D721Med (cell line): ENCODE measurements around the gene UBR7.
"Not testable (repeated sequence)": the region's sequence is repeated elsewhere in the genome, so short reads cannot be mapped to it uniquely, and the experiment has no call there.

ENCODE experiments used
- DNase-seq: peaks from one replicate; pipeline ENCODE4 v3.0.0; 2011; ENCODE audit warnings: low spot score; ENCODE audit not compliant: insufficient read length
- FAIRE-seq: peaks from 2 replicates; lab custom pipeline; 2011; peaks lifted over from hg19 to GRCh38; lab: Jason Lieb, UNC
- TF ChIP-seq, protein P1 (sequence below): IDR thresholded peaks from 2 replicates; pipeline ENCODE4 v1.5.1; 2012; ENCODE audit warnings: mild to moderate bottlenecking, control low read depth; ENCODE audit not compliant: insufficient read depth; ENCODE audit errors: missing control alignments

Gene UBR7

GRCh38 chr14:93230539-93230938 lies 23.5 kb downstream of the UBR7 start:
- FAIRE-seq = no peak
- TF ChIP-seq, protein P1, sequence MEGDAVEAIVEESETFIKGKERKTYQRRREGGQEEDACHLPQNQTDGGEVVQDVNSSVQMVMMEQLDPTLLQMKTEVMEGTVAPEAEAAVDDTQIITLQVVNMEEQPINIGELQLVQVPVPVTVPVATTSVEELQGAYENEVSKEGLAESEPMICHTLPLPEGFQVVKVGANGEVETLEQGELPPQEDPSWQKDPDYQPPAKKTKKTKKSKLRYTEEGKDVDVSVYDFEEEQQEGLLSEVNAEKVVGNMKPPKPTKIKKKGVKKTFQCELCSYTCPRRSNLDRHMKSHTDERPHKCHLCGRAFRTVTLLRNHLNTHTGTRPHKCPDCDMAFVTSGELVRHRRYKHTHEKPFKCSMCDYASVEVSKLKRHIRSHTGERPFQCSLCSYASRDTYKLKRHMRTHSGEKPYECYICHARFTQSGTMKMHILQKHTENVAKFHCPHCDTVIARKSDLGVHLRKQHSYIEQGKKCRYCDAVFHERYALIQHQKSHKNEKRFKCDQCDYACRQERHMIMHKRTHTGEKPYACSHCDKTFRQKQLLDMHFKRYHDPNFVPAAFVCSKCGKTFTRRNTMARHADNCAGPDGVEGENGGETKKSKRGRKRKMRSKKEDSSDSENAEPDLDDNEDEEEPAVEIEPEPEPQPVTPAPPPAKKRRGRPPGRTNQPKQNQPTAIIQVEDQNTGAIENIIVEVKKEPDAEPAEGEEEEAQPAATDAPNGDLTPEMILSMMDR = no peak
- DNase-seq = no peak

- TF ChIP-seq, protein P1 = no peak
- FAIRE-seq (no peak), DNase-seq (peak; percentile 71)
Observed at GRCh38 chr14:93231129-93231979, 24.3 kb downstream of the UBR7 start.

GRCh38 chr14:93232159-93232558 lies 25.1 kb downstream of the UBR7 start:
- no peak for DNase-seq
- FAIRE-seq = no peak
- TF ChIP-seq, protein P1 = no peak

- DNase-seq, FAIRE-seq: not testable (repeated sequence)
Observed at GRCh38 chr14:93233078-93233477, 26.0 kb downstream of the UBR7 start.

- DNase-seq (no peak), FAIRE-seq (no peak)
- TF ChIP-seq, protein P1 = no peak
Observed at GRCh38 chr14:93234798-93235197, 27.7 kb downstream of the UBR7 start.

- DNase-seq (no peak), FAIRE-seq (no peak)
Observed at GRCh38 chr14:93239869-93240677, 33.0 kb downstream of the UBR7 start.

DNA sequence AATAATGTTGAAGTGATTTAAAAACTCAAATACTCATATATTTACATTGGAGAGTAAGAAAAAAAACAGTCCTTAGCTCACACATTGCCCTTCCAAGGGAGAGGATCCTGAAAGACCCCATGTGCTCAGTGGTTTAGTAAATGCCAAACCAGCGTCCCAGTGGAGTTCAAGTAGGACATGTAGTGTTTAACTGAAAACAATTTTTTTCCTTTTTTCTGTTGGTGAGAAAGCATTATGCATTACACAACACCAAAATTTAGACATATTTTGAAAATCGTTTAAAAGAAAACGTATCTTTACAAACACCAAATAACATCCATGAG lies 33.6 kb downstream of the UBR7 start:
- no peak for FAIRE-seq
- DNase-seq = no peak
- TF ChIP-seq, protein P1 = no peak

More at GRCh38 chr14:93239869-93240677, 33.0 kb downstream of the UBR7 start:
- TF ChIP-seq, protein P1 = no peak
